ENCODE measurements around the gene PTPRN2.

DNA sequence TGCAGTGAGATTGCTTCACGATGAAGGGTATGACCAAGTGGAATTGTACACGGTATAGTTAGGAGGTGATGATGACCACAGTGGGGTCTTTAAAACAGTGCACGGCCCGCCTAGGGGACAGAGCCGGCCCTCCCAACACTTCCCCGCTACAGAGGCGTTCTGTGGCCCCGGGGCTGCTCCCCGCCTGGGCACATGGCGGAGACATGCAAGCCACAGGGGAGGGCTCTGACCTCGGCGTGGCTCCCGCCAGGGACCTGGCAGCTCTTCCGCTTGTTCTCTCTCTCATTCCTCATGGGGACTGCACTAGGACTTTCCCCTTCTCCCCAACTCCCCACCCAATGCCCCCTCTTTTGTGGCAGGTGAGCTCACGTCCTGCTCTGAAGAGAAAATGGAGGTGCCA, 857.0 kb downstream of the PTPRN2 start:
- TF ChIP-seq POLR2AphosphoS5 (IDR thresholded peaks at IDR 0.05; ENCODE audit: low read depth, low read length) (no peak), ZNF274 (IDR thresholded peaks at IDR 0.05; ENCODE audit: low read depth, low read length) (no peak), TCF7L2 (IDR thresholded peaks at IDR 0.05; ENCODE audit: borderline replicate concordance, extremely low read depth, insufficient read depth, insufficient read length) (no peak), EZH2 (IDR thresholded peaks at IDR 0.05) (no peak)
- TF ChIP-seq, protein P1, sequence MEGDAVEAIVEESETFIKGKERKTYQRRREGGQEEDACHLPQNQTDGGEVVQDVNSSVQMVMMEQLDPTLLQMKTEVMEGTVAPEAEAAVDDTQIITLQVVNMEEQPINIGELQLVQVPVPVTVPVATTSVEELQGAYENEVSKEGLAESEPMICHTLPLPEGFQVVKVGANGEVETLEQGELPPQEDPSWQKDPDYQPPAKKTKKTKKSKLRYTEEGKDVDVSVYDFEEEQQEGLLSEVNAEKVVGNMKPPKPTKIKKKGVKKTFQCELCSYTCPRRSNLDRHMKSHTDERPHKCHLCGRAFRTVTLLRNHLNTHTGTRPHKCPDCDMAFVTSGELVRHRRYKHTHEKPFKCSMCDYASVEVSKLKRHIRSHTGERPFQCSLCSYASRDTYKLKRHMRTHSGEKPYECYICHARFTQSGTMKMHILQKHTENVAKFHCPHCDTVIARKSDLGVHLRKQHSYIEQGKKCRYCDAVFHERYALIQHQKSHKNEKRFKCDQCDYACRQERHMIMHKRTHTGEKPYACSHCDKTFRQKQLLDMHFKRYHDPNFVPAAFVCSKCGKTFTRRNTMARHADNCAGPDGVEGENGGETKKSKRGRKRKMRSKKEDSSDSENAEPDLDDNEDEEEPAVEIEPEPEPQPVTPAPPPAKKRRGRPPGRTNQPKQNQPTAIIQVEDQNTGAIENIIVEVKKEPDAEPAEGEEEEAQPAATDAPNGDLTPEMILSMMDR (IDR thresholded peaks at IDR 0.05 in 2 of 3, conservative IDR thresholded peaks at IDR 0.05 in 1 of 3; ENCODE audit: borderline replicate concordance in 1 of 3, insufficient read depth in 1 of 3, low read depth in 2 of 3, low read length in 2 of 3) = no peak
- TF ChIP-seq, protein P2, sequence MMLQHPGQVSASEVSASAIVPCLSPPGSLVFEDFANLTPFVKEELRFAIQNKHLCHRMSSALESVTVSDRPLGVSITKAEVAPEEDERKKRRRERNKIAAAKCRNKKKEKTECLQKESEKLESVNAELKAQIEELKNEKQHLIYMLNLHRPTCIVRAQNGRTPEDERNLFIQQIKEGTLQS (IDR thresholded peaks at IDR 0.05) = no peak
